ENCODE data around the gene AQP1. TPM values are rescaled to one million over a fixed set of nuclear protein-coding genes. Genes with fewer than 3 reads are reported as not detected.

Gene AQP1
- total and polyA plus RNA-seq, 2 experiments from 2014 or later, result 35.6 to 51.1 TPM

DNA sequence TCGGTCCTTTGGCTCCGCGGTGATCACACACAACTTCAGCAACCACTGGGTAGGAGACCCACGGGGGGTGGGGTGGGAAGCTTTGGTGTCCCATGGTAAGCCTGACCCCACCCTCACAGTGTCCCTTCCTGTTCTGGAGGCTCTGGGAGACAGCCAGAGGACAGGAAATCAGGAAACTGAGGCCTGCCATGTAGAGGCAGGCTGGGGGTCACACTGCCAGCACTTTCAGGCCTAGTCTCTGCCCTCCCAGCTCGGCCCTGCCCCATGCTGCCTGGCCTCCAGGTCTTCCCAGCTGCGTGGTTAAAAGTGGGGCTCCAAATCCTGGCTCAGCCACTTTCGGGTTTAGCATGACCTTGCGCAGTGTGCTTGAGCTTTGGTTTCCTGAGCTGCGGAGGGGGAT, 10.9 kb downstream of the AQP1 start:
- peak overlapping the region; percentile 85 for H3K27ac ChIP-seq
- TF ChIP-seq, protein P1, sequence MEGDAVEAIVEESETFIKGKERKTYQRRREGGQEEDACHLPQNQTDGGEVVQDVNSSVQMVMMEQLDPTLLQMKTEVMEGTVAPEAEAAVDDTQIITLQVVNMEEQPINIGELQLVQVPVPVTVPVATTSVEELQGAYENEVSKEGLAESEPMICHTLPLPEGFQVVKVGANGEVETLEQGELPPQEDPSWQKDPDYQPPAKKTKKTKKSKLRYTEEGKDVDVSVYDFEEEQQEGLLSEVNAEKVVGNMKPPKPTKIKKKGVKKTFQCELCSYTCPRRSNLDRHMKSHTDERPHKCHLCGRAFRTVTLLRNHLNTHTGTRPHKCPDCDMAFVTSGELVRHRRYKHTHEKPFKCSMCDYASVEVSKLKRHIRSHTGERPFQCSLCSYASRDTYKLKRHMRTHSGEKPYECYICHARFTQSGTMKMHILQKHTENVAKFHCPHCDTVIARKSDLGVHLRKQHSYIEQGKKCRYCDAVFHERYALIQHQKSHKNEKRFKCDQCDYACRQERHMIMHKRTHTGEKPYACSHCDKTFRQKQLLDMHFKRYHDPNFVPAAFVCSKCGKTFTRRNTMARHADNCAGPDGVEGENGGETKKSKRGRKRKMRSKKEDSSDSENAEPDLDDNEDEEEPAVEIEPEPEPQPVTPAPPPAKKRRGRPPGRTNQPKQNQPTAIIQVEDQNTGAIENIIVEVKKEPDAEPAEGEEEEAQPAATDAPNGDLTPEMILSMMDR (IDR thresholded peaks at IDR 0.05; ENCODE audit: low read depth, low read length), result no peak
- no peak for DNase-seq (ENCODE audit: low read depth in 1 of 2, low spot score in 1 of 2)
- H3K4me3 ChIP-seq, result no peak overlapping the region
- H3K27me3 ChIP-seq, result no peaks in the 10 kb centered on the region
- peaks cover 61% of the 10 kb centered on the region for H3K4me1 ChIP-seq (ENCODE audit: low read depth)
- H3K9me3 ChIP-seq (ENCODE audit: low read depth), result no peaks in the 10 kb centered on the region
- H3K36me3 ChIP-seq, result no peaks in the 10 kb centered on the region

DNA sequence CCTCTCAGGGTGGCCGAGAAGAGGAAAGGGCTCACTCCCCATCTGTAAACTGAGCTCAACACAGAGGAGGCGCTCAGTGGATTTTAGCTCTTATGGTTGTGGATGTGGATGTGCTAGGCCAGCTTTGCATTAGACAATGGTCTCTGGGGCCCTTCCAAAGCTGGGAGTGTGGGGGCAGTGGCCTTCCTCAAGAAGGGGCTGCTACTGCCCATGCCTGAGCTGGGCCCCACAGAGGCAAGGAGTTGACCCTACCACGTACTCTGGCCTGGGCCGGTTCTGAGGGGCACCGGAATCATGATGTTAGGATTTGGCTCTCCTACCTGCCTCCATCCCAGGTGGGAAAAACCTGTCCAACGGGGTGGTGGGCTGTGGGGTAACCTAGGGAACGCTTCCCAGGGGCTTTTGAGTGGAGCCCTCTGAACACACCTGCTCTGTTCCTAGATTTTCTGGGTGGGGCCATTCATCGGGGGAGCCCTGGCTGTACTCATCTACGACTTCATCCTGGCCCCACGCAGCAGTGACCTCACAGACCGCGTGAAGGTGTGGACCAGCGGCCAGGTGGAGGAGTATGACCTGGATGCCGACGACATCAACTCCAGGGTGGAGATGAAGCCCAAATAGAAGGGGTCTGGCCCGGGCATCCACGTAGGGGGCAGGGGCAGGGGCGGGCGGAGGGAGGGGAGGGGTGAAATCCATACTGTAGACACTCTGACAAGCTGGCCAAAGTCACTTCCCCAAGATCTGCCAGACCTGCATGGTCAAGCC, 11.5 kb downstream of the AQP1 start:
- no peak overlapping the region for H3K4me3 ChIP-seq
- no peaks in the 10 kb centered on the region for H3K27me3 ChIP-seq
- H3K27ac ChIP-seq, result no peak overlapping the region
- peaks cover 61% of the 10 kb centered on the region for H3K4me1 ChIP-seq (ENCODE audit: low read depth)
- no peak for DNase-seq (ENCODE audit: low read depth in 1 of 2, low spot score in 1 of 2)
- no peaks in the 10 kb centered on the region for H3K36me3 ChIP-seq
- no peaks in the 10 kb centered on the region for H3K9me3 ChIP-seq (ENCODE audit: low read depth)
- TF ChIP-seq, protein P1 (IDR thresholded peaks at IDR 0.05; ENCODE audit: low read depth, low read length), result no peak

GRCh38 chr7:30923774-30924413, 12.2 kb downstream of the AQP1 start:
- TF ChIP-seq, protein P1 (IDR thresholded peaks at IDR 0.05; ENCODE audit: low read depth, low read length), result no peak
- no peaks in the 10 kb centered on the region for H3K36me3 ChIP-seq
- H3K27me3 ChIP-seq, result no peaks in the 10 kb centered on the region
- peaks cover 61% of the 10 kb centered on the region for H3K4me1 ChIP-seq (ENCODE audit: low read depth)
- H3K4me3 ChIP-seq, result no peak overlapping the region
- no peak for DNase-seq (ENCODE audit: low read depth in 1 of 2, low spot score in 1 of 2)
- H3K9me3 ChIP-seq (ENCODE audit: low read depth), result no peaks in the 10 kb centered on the region
- peak overlapping the region; percentile 37 for H3K27ac ChIP-seq

DNA sequence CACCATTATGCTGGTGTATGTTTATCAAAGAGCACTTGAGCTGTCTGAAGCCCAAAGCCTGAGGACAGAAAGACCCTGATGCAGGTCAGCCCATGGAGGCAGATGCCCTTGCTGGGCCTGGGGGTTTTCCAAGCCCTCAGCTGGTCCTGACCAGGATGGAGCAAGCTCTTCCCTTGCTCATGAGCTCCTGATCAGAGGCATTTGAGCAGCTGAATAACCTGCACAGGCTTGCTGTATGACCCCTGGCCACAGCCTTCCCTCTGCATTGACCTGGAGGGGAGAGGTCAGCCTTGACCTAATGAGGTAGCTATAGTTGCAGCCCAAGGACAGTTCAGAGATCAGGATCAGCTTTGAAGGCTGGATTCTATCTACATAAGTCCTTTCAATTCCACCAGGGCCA, 13.0 kb downstream of the AQP1 start:
- TF ChIP-seq, protein P1 (IDR thresholded peaks at IDR 0.05; ENCODE audit: low read depth, low read length), result no peak
- Histone ChIP-seq H3K4me3 (no peak overlapping the region), H3K27me3 (no peaks in the 10 kb centered on the region), H3K9me3 (ENCODE audit: low read depth) (no peaks in the 10 kb centered on the region), H3K27ac (peak overlapping the region; percentile 37), H3K4me1 (ENCODE audit: low read depth) (peaks cover 60% of the 10 kb centered on the region), H3K36me3 (no peaks in the 10 kb centered on the region)
- DNase-seq (ENCODE audit: low read depth in 1 of 2, low spot score in 1 of 2), result no peak

DNA sequence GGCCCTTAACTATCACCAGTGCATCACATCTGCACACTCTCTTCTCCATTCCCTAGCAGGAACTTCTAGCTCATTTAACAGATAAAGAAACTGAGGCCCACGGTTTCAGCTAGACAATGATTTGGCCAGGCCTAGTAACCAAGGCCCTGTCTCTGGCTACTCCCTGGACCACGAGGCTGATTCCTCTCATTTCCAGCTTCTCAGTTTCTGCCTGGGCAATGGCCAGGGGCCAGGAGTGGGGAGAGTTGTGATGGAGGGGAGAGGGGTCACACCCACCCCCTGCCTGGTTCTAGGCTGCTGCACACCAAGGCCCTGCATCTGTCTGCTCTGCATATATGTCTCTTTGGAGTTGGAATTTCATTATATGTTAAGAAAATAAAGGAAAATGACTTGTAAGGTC, 13.5 kb downstream of the AQP1 start:
- DNase-seq (ENCODE audit: low read depth in 1 of 2, low spot score in 1 of 2), result no peak
- no peak overlapping the region for H3K27ac ChIP-seq
- H3K9me3 ChIP-seq (ENCODE audit: low read depth), result no peaks in the 10 kb centered on the region
- no peaks in the 10 kb centered on the region for H3K27me3 ChIP-seq
- H3K4me3 ChIP-seq, result no peak overlapping the region
- H3K4me1 ChIP-seq (ENCODE audit: low read depth), result peaks cover 60% of the 10 kb centered on the region
- TF ChIP-seq, protein P1 (IDR thresholded peaks at IDR 0.05; ENCODE audit: low read depth, low read length), result no peak
- H3K36me3 ChIP-seq, result no peaks in the 10 kb centered on the region
